Psoas muscle (tissue), 8 donors: ENCODE data around the gene NSG1. TPM values are rescaled to one million over a fixed set of nuclear protein-coding genes. Genes with fewer than 3 reads are reported as not detected.
"Not testable (repeated sequence)": the region's sequence is repeated elsewhere in the genome, so short reads cannot be mapped to it uniquely, and the experiment has no call there.

Experiments
- ATAC-seq, 4 donors: fragments of 200-7000 bp; cut with Tn5 transposase; one replicate each; pipeline ENCODE4 v1.9.1; 2020; ENCODE audit warnings: moderate library complexity in 3 of 4, mild to moderate bottlenecking in 2 of 4
- DNase-seq, 2 donors: peaks; one replicate each; pipeline ENCODE4 v3.0.0-alpha.2; 2020
- H3K27ac ChIP-seq: fragments of 200-600 bp; one replicate; pipeline ENCODE4 v1.8.0; 2022
- H3K27me3 ChIP-seq, 3 donors: fragments of 200-600 bp in 1 of 3; one replicate each; pipeline versions ENCODE4 v1.6.1 to v1.8.0; 2013 to 2022; ENCODE audit warnings: low read length in 2 of 3, mild to moderate bottlenecking in 2 of 3, moderate library complexity in 1 of 3; ENCODE audit not compliant: insufficient read depth in 3 of 3
- H3K36me3 ChIP-seq, 2 donors: fragments of 200-600 bp in 1 of 2; one replicate each; pipeline versions ENCODE4 v1.6.1 to v1.8.0; 2013 to 2022; ENCODE audit warnings: low read depth in 1 of 2, mild to moderate bottlenecking in 1 of 2, moderate library complexity in 1 of 2; ENCODE audit not compliant: insufficient read depth in 1 of 2
- H3K4me1 ChIP-seq: fragments of 200-600 bp; one replicate; pipeline ENCODE4 v1.8.0; 2022
- H3K4me3 ChIP-seq: fragments of 200-600 bp; one replicate; pipeline ENCODE4 v1.8.0; 2022; ENCODE audit warnings: mild to moderate bottlenecking
- H3K9me3 ChIP-seq: fragments of 200-600 bp; one replicate; pipeline ENCODE4 v1.8.0; 2022
- CTCF ChIP-seq: fragments of 200-600 bp; IDR thresholded peaks from one replicate; pipeline ENCODE4 v1.8.0; 2022; ENCODE audit warnings: antibody characterized with exemption
- WGBS, 3 donors: extraction: QIAGEN DNeasy Blood & Tissue Kit; methylation state at CpG; one replicate each; pipeline versions ENCODE4 v1.1.6 to v1.1.7; 2013; 5-methylcytosine and 5-hydroxymethylcytosine counted together
- intact Hi-C, 2 donors: fragments of 100-400 bp; cut with DNase I; formaldehyde crosslinking; loops; one replicate each; pipeline versions ENCODE4 v1.11.0 to v1.14.2; 2022
- polyA plus RNA-seq, 3 donors: library from polyadenylated mRNA; stranded (reverse); fragments of 200-250 nt; gene quantifications; one replicate each; pipeline ENCODE4 v1.2.3, GENCODE V29; 2013
- total RNA-seq, 4 donors: library from RNA; stranded (reverse); fragmentation: NEBNext Ultra II Directional in 2 of 4; extraction: Animal tissue kit (Norgen Biotek cat#: 25700) in 2 of 4; gene quantifications; one replicate each; pipeline versions ENCODE4 v1.2.1 to v1.2.4, GENCODE V29; 2021 to 2023
- donor health status: healthy with polysubstance abuse.
- donor health status: DM: no; HTN: no; CAD: no; lungs with moderate emphysema.
- donor health status: Bipolar disorder and iron deficiency.
- donor health status: healthy.
- donor health status: DM: yes; HTN: yes; CAD: no.
- donor health status: DM: no; HTN: no; CAD: no.
- donor health status: DM: no; HTN: no; CAD: no.
- donor health status: DM: yes; HTN: yes; CAD: no.

NSG1 gene
- total and polyA plus RNA-seq, 7 donors: 0.11 to 0.50 (median 0.28) TPM; not detected in 2

GRCh38 chr4:4418676-4419390 lies 31.9 kb downstream of the NSG1 start:
- TF ChIP-seq CTCF: no peak
- intact Hi-C loops: no loop called here
- Histone ChIP-seq H3K36me3 (peaks cover 0 to 63% of the 10 kb centered on the region in 2 donors), H3K4me1 (no peaks in the 10 kb centered on the region), H3K4me3 (no peak overlapping the region), H3K27me3 (no peaks in the 10 kb centered on the region), H3K27ac (no peak overlapping the region), H3K9me3 (no peaks in the 10 kb centered on the region)
- ATAC-seq: no peak
- no peak for DNase-seq
- 89 to 90% (median 90%) methylated on average over 19 of the region's 19 CpGs for WGBS, 3 donors

- no peak overlapping the region for H3K4me3 ChIP-seq
- DNase-seq: no peak
- peaks cover 0 to 74% of the 10 kb centered on the region in 2 donors for H3K36me3 ChIP-seq
- 90 to 97% (median 94%) methylated on average over 12 of the region's 12 CpGs for WGBS, 3 donors
- no peaks in the 10 kb centered on the region for H3K27me3 ChIP-seq
- no peak overlapping the region for H3K27ac ChIP-seq
- no peaks in the 10 kb centered on the region for H3K9me3 ChIP-seq
- intact Hi-C loops: no loop called here
- TF ChIP-seq CTCF: no peak
- no peak for ATAC-seq
- H3K4me1 ChIP-seq: no peaks in the 10 kb centered on the region
Observed at GRCh38 chr4:4419896-4420295, 33.0 kb downstream of the NSG1 start.

GRCh38 chr4:4420421-4420820 lies 33.5 kb downstream of the NSG1 start:
- DNase-seq: no peak

GRCh38 chr4:4421356-4421755 lies 34.5 kb downstream of the NSG1 start:
- H3K36me3 ChIP-seq: peaks cover 0 to 78% of the 10 kb centered on the region in 2 donors
- no peaks in the 10 kb centered on the region for H3K4me1 ChIP-seq
- 97% methylated on average over 11 of the region's 11 CpGs for WGBS, 3 donors
- no peaks in the 10 kb centered on the region for H3K9me3 ChIP-seq
- no peak for TF ChIP-seq CTCF
- DNase-seq: no peak
- intact Hi-C loops: no loop called here
- no peaks in the 10 kb centered on the region for H3K27me3 ChIP-seq
- H3K27ac ChIP-seq: no peak overlapping the region
- no peak overlapping the region for H3K4me3 ChIP-seq
- ATAC-seq: no peak

More at GRCh38 chr4:4420421-4420820, 33.5 kb downstream of the NSG1 start:
- ATAC-seq: no peak
- intact Hi-C loops: no loop called here
- no peak overlapping the region for H3K4me3 ChIP-seq
- no peaks in the 10 kb centered on the region for H3K4me1 ChIP-seq
- H3K9me3 ChIP-seq: no peaks in the 10 kb centered on the region
- TF ChIP-seq CTCF: no peak
- H3K27me3 ChIP-seq: no peaks in the 10 kb centered on the region
- H3K36me3 ChIP-seq: peaks cover 0 to 77% of the 10 kb centered on the region in 2 donors
- H3K27ac ChIP-seq: no peak overlapping the region
- WGBS, 3 donors: 88 to 90% (median 89%) methylated on average over 10 to 12 of the region's 12 CpGs

GRCh38 chr4:4422117-4422516 lies 35.2 kb downstream of the NSG1 start:
- H3K27me3 ChIP-seq, H3K4me3 ChIP-seq, H3K27ac ChIP-seq, H3K9me3 ChIP-seq, H3K4me1 ChIP-seq, ATAC-seq, intact Hi-C loops, DNase-seq: not testable (repeated sequence)
- WGBS, 3 donors: 94 to 96% (median 95%) methylated on average over 7 of the region's 7 CpGs
- peaks cover 0 to 78% of the 10 kb centered on the region in 2 donors for H3K36me3 ChIP-seq
